Stimulated activated CD8-positive, alpha-beta memory T cell treated with anti-CD3 and anti-CD28 coated beads, Interleukin-4, amount 100 ng/mL, for 24 hours (primary cell): ENCODE measurements around the gene EVA1C.

ENCODE experiments used
- DNase-seq: peaks from one replicate; pipeline ENCODE4 v3.0.0-alpha.2; 2020; ENCODE audit warnings: low read depth

Gene EVA1C

GRCh38 chr21:32562426-32562825, 149.9 kb downstream of the EVA1C start:
- DNase-seq: no peak

- no peak for DNase-seq
Observed at GRCh38 chr21:32562915-32563314, 150.4 kb downstream of the EVA1C start.
